ENCODE results near the gene RMDN2. TPM values are rescaled to one million over a fixed set of nuclear protein-coding genes. Genes with fewer than 3 reads are reported as not detected.

RMDN2 gene
- total and polyA plus RNA-seq, 2 experiments from 2014 or later, result 3.4 to 3.6 TPM

- no peaks in the 10 kb centered on the region for H3K9me2 ChIP-seq (ENCODE audit: insufficient read depth)
- Mint-ChIP-seq H3K9me3 (no peaks in the 10 kb centered on the region), H3K4me1 (no peaks in the 10 kb centered on the region), H3K4me3 (no peak overlapping the region), H3K36me3 (ENCODE audit: low read depth) (no peaks in the 10 kb centered on the region), H3K27me3 (ENCODE audit: insufficient read depth, low read depth, poor library complexity) (no peaks in the 10 kb centered on the region), H3K27ac (no peak overlapping the region)
- peak; percentile 31 for DNase-seq (ENCODE audit: low spot score)
- H3K4me1 ChIP-seq (ENCODE audit: insufficient read depth), result no peaks in the 10 kb centered on the region
- no peak overlapping the region for H3K27ac ChIP-seq (ENCODE audit: low read depth)
- no peaks in the 10 kb centered on the region for H3K36me3 ChIP-seq (ENCODE audit: insufficient read depth)
- no peak for TF ChIP-seq EZH2phosphoT487 (IDR thresholded peaks at IDR 0.05; ENCODE audit: unreplicated experiment)
- TF ChIP-seq CREB1 (CRISPR knock-in tag; IDR thresholded peaks at IDR 0.05; ENCODE audit: low read depth), result no peak
- no peak for TF ChIP-seq CTCF (conservative IDR thresholded peaks at IDR 0.05; ENCODE audit: low read depth in 2 of 2)
- TF ChIP-seq, protein P1, sequence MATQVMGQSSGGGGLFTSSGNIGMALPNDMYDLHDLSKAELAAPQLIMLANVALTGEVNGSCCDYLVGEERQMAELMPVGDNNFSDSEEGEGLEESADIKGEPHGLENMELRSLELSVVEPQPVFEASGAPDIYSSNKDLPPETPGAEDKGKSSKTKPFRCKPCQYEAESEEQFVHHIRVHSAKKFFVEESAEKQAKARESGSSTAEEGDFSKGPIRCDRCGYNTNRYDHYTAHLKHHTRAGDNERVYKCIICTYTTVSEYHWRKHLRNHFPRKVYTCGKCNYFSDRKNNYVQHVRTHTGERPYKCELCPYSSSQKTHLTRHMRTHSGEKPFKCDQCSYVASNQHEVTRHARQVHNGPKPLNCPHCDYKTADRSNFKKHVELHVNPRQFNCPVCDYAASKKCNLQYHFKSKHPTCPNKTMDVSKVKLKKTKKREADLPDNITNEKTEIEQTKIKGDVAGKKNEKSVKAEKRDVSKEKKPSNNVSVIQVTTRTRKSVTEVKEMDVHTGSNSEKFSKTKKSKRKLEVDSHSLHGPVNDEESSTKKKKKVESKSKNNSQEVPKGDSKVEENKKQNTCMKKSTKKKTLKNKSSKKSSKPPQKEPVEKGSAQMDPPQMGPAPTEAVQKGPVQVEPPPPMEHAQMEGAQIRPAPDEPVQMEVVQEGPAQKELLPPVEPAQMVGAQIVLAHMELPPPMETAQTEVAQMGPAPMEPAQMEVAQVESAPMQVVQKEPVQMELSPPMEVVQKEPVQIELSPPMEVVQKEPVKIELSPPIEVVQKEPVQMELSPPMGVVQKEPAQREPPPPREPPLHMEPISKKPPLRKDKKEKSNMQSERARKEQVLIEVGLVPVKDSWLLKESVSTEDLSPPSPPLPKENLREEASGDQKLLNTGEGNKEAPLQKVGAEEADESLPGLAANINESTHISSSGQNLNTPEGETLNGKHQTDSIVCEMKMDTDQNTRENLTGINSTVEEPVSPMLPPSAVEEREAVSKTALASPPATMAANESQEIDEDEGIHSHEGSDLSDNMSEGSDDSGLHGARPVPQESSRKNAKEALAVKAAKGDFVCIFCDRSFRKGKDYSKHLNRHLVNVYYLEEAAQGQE (IDR thresholded peaks at IDR 0.05; ENCODE audit: unreplicated experiment), result no peak
- no peak for TF ChIP-seq ETS1 (IDR thresholded peaks at IDR 0.05)
- no peak for TF ChIP-seq ZNF114 (CRISPR knock-in tag; IDR thresholded peaks at IDR 0.05)
- TF ChIP-seq NANOG (IDR thresholded peaks at IDR 0.05; ENCODE audit: borderline replicate concordance), result no peak
- no peaks in the 10 kb centered on the region for H3F3A ChIP-seq (replicated peaks; ENCODE audit: low read depth)
- no peak overlapping the region for H3K4me2 ChIP-seq
- H2AFZ ChIP-seq, result no peak overlapping the region
- ATAC-seq, result peak; percentile 67
- H3K4me3 ChIP-seq, result no peak overlapping the region
- H3K27me3 ChIP-seq (ENCODE audit: insufficient read depth), result no peaks in the 10 kb centered on the region
- H3K79me2 ChIP-seq (replicated peaks; ENCODE audit: insufficient read depth), result no peaks in the 10 kb centered on the region
- no peaks in the 10 kb centered on the region for H4K20me1 ChIP-seq (replicated peaks; ENCODE audit: insufficient read depth)
Observed at GRCh38 chr2:38065502-38066135, 140.5 kb downstream of the RMDN2 start.

GRCh38 chr2:38066421-38067115 lies 141.5 kb downstream of the RMDN2 start:
- H3K27ac ChIP-seq (ENCODE audit: low read depth), result no peak overlapping the region
- H3F3A ChIP-seq (replicated peaks; ENCODE audit: low read depth), result no peaks in the 10 kb centered on the region
- no peak overlapping the region for H3K4me2 ChIP-seq
- Mint-ChIP-seq H3K4me3 (no peak overlapping the region), H3K36me3 (ENCODE audit: low read depth) (no peaks in the 10 kb centered on the region), H3K4me1 (no peaks in the 10 kb centered on the region), H3K27me3 (ENCODE audit: insufficient read depth, low read depth, poor library complexity) (peaks cover 2% of the 10 kb centered on the region), H3K9me3 (no peaks in the 10 kb centered on the region), H3K27ac (no peak overlapping the region)
- H3K36me3 ChIP-seq (ENCODE audit: insufficient read depth), result no peaks in the 10 kb centered on the region
- no peak for DNase-seq (ENCODE audit: low spot score)
- H3K79me2 ChIP-seq (replicated peaks; ENCODE audit: insufficient read depth), result no peaks in the 10 kb centered on the region
- H3K27me3 ChIP-seq (ENCODE audit: insufficient read depth), result peaks cover 8% of the 10 kb centered on the region
- no peaks in the 10 kb centered on the region for H3K4me1 ChIP-seq (ENCODE audit: insufficient read depth)
- H3K9me2 ChIP-seq (ENCODE audit: insufficient read depth), result no peaks in the 10 kb centered on the region
- H3K4me3 ChIP-seq, result no peak overlapping the region
- no peak for ATAC-seq
- H4K20me1 ChIP-seq (replicated peaks; ENCODE audit: insufficient read depth), result no peaks in the 10 kb centered on the region
- H2AFZ ChIP-seq, result no peak overlapping the region
- TF ChIP-seq JUNB (IDR thresholded peaks at IDR 0.05; ENCODE audit: unreplicated experiment) (no peak), NANOG (IDR thresholded peaks at IDR 0.05; ENCODE audit: borderline replicate concordance) (no peak), STAT1 (IDR thresholded peaks at IDR 0.05; ENCODE audit: unreplicated experiment) (no peak), EZH2phosphoT487 (IDR thresholded peaks at IDR 0.05; ENCODE audit: unreplicated experiment) (no peak), ZNF114 (CRISPR knock-in tag; IDR thresholded peaks at IDR 0.05) (no peak), POLR2AphosphoS5 (IDR thresholded peaks at IDR 0.05; ENCODE audit: low read depth) (no peak), CREB1 (CRISPR knock-in tag; IDR thresholded peaks at IDR 0.05; ENCODE audit: low read depth) (no peak), EZH2 (IDR thresholded peaks at IDR 0.05; ENCODE audit: low read depth, unreplicated experiment) (no peak), ZNF331 (CRISPR knock-in tag; IDR thresholded peaks at IDR 0.05; ENCODE audit: low read depth) (no peak), ETS1 (IDR thresholded peaks at IDR 0.05) (no peak)

All from GM23338 (cell line).